Left ventricle myocardium inferior (tissue), 1 donor: Measurements from ENCODE around the gene RTEL1. TPM values are rescaled to one million over a fixed set of nuclear protein-coding genes. Genes with fewer than 3 reads are reported as not detected.

ENCODE experiments used
- DNase-seq: peaks from one replicate; pipeline ENCODE4 v3.0.0-alpha.2; 2020
- H3K27ac ChIP-seq: fragments of 200-600 bp; replicated peaks from 2 replicates; pipeline ENCODE4 v1.8.0; 2021
- H3K27me3 ChIP-seq: fragments of 200-600 bp; 2 replicates; pipeline ENCODE4 v1.8.0; 2021; ENCODE audit warnings: low read depth
- H3K36me3 ChIP-seq: fragments of 200-600 bp; 2 replicates; pipeline ENCODE4 v1.8.0; 2021
- H3K4me1 ChIP-seq: fragments of 200-600 bp; 2 replicates; pipeline ENCODE4 v1.8.0; 2021
- H3K4me3 ChIP-seq: fragments of 200-600 bp; 2 replicates; pipeline ENCODE4 v1.8.0; 2021; ENCODE audit warnings: mild to moderate bottlenecking, moderate library complexity
- H3K9me3 ChIP-seq: fragments of 200-600 bp; replicated peaks from 2 replicates; pipeline ENCODE4 v1.8.0; 2021
- CTCF ChIP-seq: fragments of 200-600 bp; IDR thresholded peaks from 2 replicates; pipeline ENCODE4 v1.8.0; 2021; ENCODE audit warnings: antibody characterized with exemption, mild to moderate bottlenecking, borderline replicate concordance
- intact Hi-C: fragments of 100-400 bp; cut with micrococcal nuclease; formaldehyde crosslinking; loops from one replicate; pipeline ENCODE4 v1.11.0; 2022
- total RNA-seq: library from RNA; stranded (reverse); fragmentation: NEBNext Ultra II Directional; extraction: Animal tissue kit (Norgen Biotek cat#: 25700); gene quantifications from one replicate; pipeline ENCODE4 v1.2.1, GENCODE V29; 2021
- donor health status: DM: no; HTN: yes; CAD: no; lungs with severe emphysema.

RTEL1 gene
- total RNA-seq, 1 donor from 2014 or later = 9.6 TPM

DNA sequence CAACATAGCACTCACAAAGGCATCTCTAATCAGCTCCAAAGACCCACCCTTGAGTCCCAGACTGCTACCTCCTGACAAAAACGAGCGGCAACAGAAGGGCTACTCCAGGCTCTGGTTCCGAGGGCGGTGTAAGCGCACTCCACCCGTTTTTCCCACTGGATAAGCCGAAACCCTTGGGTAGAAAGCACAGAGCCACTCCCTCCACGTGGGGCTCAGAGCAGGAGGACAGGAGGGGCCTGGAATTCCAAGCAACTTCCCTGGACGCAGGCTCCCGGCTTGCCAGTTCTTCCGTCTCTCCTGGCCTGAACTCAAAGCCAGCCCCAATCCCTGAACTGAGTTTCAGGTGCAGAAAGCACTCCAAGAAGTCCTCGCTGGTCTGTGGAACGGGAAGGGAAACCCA lies 38.6 kb upstream of the RTEL1 start:
- TF ChIP-seq CTCF = no peak
- H3K27me3 ChIP-seq = no peaks in the 10 kb centered on the region
- no peaks in the 10 kb centered on the region for H3K9me3 ChIP-seq
- DNase-seq = no peak
- H3K4me3 ChIP-seq = no peak overlapping the region
- no peaks in the 10 kb centered on the region for H3K4me1 ChIP-seq
- intact Hi-C loops = no loop called here
- H3K27ac ChIP-seq = no peak overlapping the region
- H3K36me3 ChIP-seq = peaks cover 55% of the 10 kb centered on the region

GRCh38 chr20:63620991-63621390 lies 37.1 kb upstream of the RTEL1 start:
- Histone ChIP-seq H3K27ac (no peak overlapping the region), H3K9me3 (no peaks in the 10 kb centered on the region), H3K27me3 (no peaks in the 10 kb centered on the region), H3K36me3 (peaks cover 41% of the 10 kb centered on the region), H3K4me1 (peaks cover 9% of the 10 kb centered on the region), H3K4me3 (no peak overlapping the region)
- intact Hi-C loops = no loop called here
- no peak for DNase-seq
- TF ChIP-seq CTCF = no peak

DNA sequence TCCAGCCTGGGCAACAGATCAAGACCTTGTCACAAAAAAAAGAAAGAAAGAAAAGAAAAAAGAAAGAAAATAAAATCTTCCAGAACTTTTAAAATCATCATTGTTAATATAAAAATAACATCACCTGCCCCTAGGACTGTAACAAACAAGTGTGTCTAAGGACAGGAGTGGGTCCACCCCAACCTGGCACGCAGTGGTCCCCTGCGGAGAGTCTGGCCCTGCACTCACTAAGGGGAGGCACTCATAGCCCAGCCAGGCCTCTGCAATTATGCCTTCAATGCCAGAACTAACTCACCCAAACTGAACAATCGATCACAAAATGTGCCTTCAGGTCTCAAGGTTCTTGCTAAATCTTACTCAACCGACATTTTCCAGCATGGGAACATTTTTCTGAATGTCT lies 36.0 kb upstream of the RTEL1 start:
- Histone ChIP-seq H3K4me1 (peaks cover 14% of the 10 kb centered on the region), H3K27ac (no peak overlapping the region), H3K9me3 (no peaks in the 10 kb centered on the region), H3K36me3 (peaks cover 30% of the 10 kb centered on the region), H3K4me3 (no peak overlapping the region), H3K27me3 (no peaks in the 10 kb centered on the region)
- no peak for TF ChIP-seq CTCF
- intact Hi-C loops = no loop called here
- DNase-seq = no peak

- Histone ChIP-seq H3K4me3 (no peak overlapping the region), H3K9me3 (no peaks in the 10 kb centered on the region), H3K4me1 (peaks cover 21% of the 10 kb centered on the region), H3K27ac (no peak overlapping the region), H3K36me3 (peaks cover 23% of the 10 kb centered on the region), H3K27me3 (no peaks in the 10 kb centered on the region)
- TF ChIP-seq CTCF = no peak
- intact Hi-C loops = no loop called here
- DNase-seq = no peak
Observed at GRCh38 chr20:63622732-63623131, 35.4 kb upstream of the RTEL1 start.

DNA sequence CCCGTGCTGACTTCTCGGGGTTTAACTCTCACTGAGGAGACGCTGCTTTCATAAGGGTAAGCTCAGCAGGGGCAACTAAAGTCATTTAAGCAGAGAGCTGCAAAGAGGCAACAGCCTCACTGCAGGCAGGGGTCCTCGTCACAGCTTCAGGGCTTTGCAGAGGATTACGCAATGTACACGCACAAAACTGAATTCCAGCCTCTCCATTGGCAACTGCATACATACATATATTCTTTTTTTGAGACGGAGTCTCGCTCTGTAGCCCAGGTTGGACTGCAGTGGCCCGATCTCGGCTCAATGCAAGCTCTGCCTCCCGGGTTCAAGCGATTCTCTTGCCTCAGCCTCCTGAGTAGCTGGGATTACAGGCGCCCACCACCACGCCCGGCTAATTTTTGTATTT lies 33.6 kb upstream of the RTEL1 start:
- H3K36me3 ChIP-seq = peaks cover 6% of the 10 kb centered on the region
- H3K4me1 ChIP-seq = peaks cover 37% of the 10 kb centered on the region
- H3K9me3 ChIP-seq = no peaks in the 10 kb centered on the region
- no peak for DNase-seq
- no peaks in the 10 kb centered on the region for H3K27me3 ChIP-seq
- intact Hi-C loops = no loop called here
- no peak overlapping the region for H3K4me3 ChIP-seq
- no peak for TF ChIP-seq CTCF
- H3K27ac ChIP-seq = peak overlapping the region; percentile 99
